DND-41 (cell line): ENCODE measurements around the gene IGF2BP2.

Experiments
- CTCF ChIP-seq: IDR thresholded peaks from 2 replicates; pipeline ENCODE4 v1.5.1; 2012; ENCODE audit warnings: borderline replicate concordance, low read length, moderate library complexity, mild to moderate bottlenecking; ENCODE audit not compliant: poor library complexity, severe bottlenecking; ENCODE audit errors: extremely low read depth
- EZH2 ChIP-seq: IDR thresholded peaks from 3 replicates; pipeline ENCODE4 v1.6.1; 2012; ENCODE audit warnings: borderline replicate concordance, low read depth, mild to moderate bottlenecking, moderate library complexity, low read length, inconsistent platforms; ENCODE audit not compliant: severe bottlenecking

- TF ChIP-seq CTCF (no peak), EZH2 (no peak)
Measured at GRCh38 chr3:185699927-185700326, 124.9 kb downstream of the IGF2BP2 start.
